Muscle of arm (tissue), 12 donors: Measurements from ENCODE around the gene LRRC10B. TPM values are rescaled to one million over a fixed set of nuclear protein-coding genes. Genes with fewer than 3 reads are reported as not detected.

Experiments
- DNase-seq: peaks from one replicate; pipeline ENCODE4 v3.0.0-alpha.2; 2013
- polyA plus RNA-seq, 12 donors: library from polyadenylated mRNA; unstranded; fragments of 120-200 nt; gene quantifications; one replicate each; pipeline ENCODE4 v1.2.1, GENCODE V29; 2013; ENCODE audit not compliant: insufficient read length in 12 of 12

The LRRC10B gene
- polyA plus RNA-seq, 12 donors = 0.11 to 0.34 (median 0.16) TPM; not detected in 4

- DNase-seq = no peak
Measured at GRCh38 chr11:61507012-61507768, 1.4 kb upstream of the LRRC10B start.

GRCh38 chr11:61509043-61510029 lies 787 bp downstream of the LRRC10B start:
- DNase-seq = peak; percentile 72

- no peak for DNase-seq
Measured at GRCh38 chr11:61510166-61510919, 1.8 kb downstream of the LRRC10B start.

- no peak for DNase-seq
Measured at GRCh38 chr11:61510974-61511373, 2.4 kb downstream of the LRRC10B start.

- no peak for DNase-seq
Measured at GRCh38 chr11:61511383-61511782, 2.8 kb downstream of the LRRC10B start.

GRCh38 chr11:61512435-61512834 lies 3.9 kb downstream of the LRRC10B start:
- DNase-seq = no peak

GRCh38 chr11:61513143-61513765 lies 4.7 kb downstream of the LRRC10B start:
- DNase-seq = no peak

GRCh38 chr11:61514050-61514917 lies 5.7 kb downstream of the LRRC10B start:
- no peak for DNase-seq

- no peak for DNase-seq
Measured at GRCh38 chr11:61515686-61516085, 7.1 kb downstream of the LRRC10B start.

- no peak for DNase-seq
Measured at GRCh38 chr11:61516191-61516590, 7.6 kb downstream of the LRRC10B start.

GRCh38 chr11:61516675-61517572 lies 8.4 kb downstream of the LRRC10B start:
- peak; percentile 48 for DNase-seq

GRCh38 chr11:61518032-61518795 lies 9.7 kb downstream of the LRRC10B start:
- no peak for DNase-seq

GRCh38 chr11:61522881-61523280 lies 14.3 kb downstream of the LRRC10B start:
- DNase-seq = no peak

- DNase-seq = no peak
Measured at GRCh38 chr11:61524446-61524845, 15.9 kb downstream of the LRRC10B start.

GRCh38 chr11:61524963-61525587 lies 16.5 kb downstream of the LRRC10B start:
- no peak for DNase-seq

GRCh38 chr11:61526229-61526628 lies 17.7 kb downstream of the LRRC10B start:
- no peak for DNase-seq

GRCh38 chr11:61526956-61527731 lies 18.6 kb downstream of the LRRC10B start:
- DNase-seq = no peak
